Prostate gland (tissue), 2 donors: Measurements from ENCODE around the gene STX11. TPM values are rescaled to one million over a fixed set of nuclear protein-coding genes. Genes with fewer than 3 reads are reported as not detected.
A peak's percentile ranks its signal among the peaks of the same experiment; 100 is the strongest.

Experiments
- DNase-seq: peaks from one replicate; pipeline ENCODE4 v3.0.0-alpha.2; 2019; ENCODE audit warnings: low spot score
- H3K27ac ChIP-seq, 2 donors: fragments of 200-600 bp; sonication (generic); 2 replicates each; pipeline ENCODE4 v1.5.1; 2017 to 2019
- H3K27me3 ChIP-seq: fragments of 200-600 bp; sonication (generic); replicated peaks from 2 replicates; pipeline ENCODE4 v1.5.1; 2019; ENCODE audit not compliant: insufficient read depth
- H3K36me3 ChIP-seq, 2 donors: fragments of 200-600 bp; sonication (generic); 1 replicate in 1 of 2; 2 replicates in 1 of 2; pipeline versions ENCODE4 v1.5.1 to v1.8.1; 2017 to 2019
- H3K4me1 ChIP-seq: fragments of 200-600 bp; sonication (generic); replicated peaks from 2 replicates; pipeline ENCODE4 v1.5.1; 2019
- H3K4me3 ChIP-seq, 2 donors: fragments of 200-600 bp; sonication (generic); 2 replicates each; pipeline ENCODE4 v1.5.1; 2017 to 2019
- H3K9me3 ChIP-seq: fragments of 200-600 bp; sonication (generic); 2 replicates; pipeline ENCODE4 v1.5.1; 2017
- CTCF ChIP-seq, 4 experiments: fragments of 200-600 bp in 2 of 4; fragments of 450-650 bp in 2 of 4; sonication (generic) in 2 of 4; IDR thresholded peaks; 1 replicate in 3 of 4; 2 replicates in 1 of 4; pipeline ENCODE4 v1.5.1; 2016 to 2019; ENCODE audit warnings: antibody characterized with exemption in 4 of 4, mild to moderate bottlenecking in 2 of 4, moderate library complexity in 2 of 4
- POLR2A ChIP-seq: fragments of 450-650 bp; IDR thresholded peaks from one replicate; pipeline ENCODE4 v1.6.1; 2016; ENCODE audit warnings: antibody characterized with exemption, mild to moderate bottlenecking
- POLR2AphosphoS5 ChIP-seq: sonication (generic); formaldehyde crosslinking; IDR thresholded peaks from one replicate; pipeline ENCODE4 v1.6.1; 2017; ENCODE audit warnings: antibody characterized with exemption
- WGBS: methylation state at CpG from one replicate; pipeline ENCODE4 v1.1.5; 2018; 5-methylcytosine and 5-hydroxymethylcytosine counted together
- intact Hi-C: fragments of 100-400 bp; cut with DNase I; formaldehyde crosslinking; loops from one replicate; pipeline ENCODE4 v1.14.2; 2022
- total RNA-seq, 2 donors: library from RNA; depleted of rRNA; stranded (reverse); fragments of >200 nt; gene quantifications; one replicate each; pipeline ENCODE4 v1.1.0, GENCODE V29; 2016

STX11 gene
- total RNA-seq, 2 donors from 2014 or later, result 1.4 to 8.0 TPM

- WGBS, result 61% methylated on average over 11 of the region's 11 CpGs
- peak overlapping the region in 1 of 2 donors; percentile 52 for H3K4me3 ChIP-seq
- intact Hi-C loops, result loop anchor here (5.0 to 10.0 kb wide), 4 partner anchors 70 to 372 kb away; partner anchors contain the start of genes LTV1, SF3B5 and UTRN
- H3K36me3 ChIP-seq, result no peaks in the 10 kb centered on the region
- peaks cover 6% of the 10 kb centered on the region for H3K4me1 ChIP-seq
- H3K27me3 ChIP-seq, result no peaks in the 10 kb centered on the region
- no peak for DNase-seq
- peak overlapping the region in 1 of 2 donors; percentile 95 for H3K27ac ChIP-seq
- H3K9me3 ChIP-seq, result no peaks in the 10 kb centered on the region
- TF ChIP-seq POLR2AphosphoS5, result no peak
- TF ChIP-seq CTCF (IDR thresholded peaks at IDR 0.05), result no peak
- no peak for TF ChIP-seq POLR2A
These were observed 66.9 kb downstream of the STX11 start for GRCh38 chr6:144217264-144217663.

GRCh38 chr6:144217797-144218196, 67.5 kb downstream of the STX11 start:
- DNase-seq, result no peak
- H3K9me3 ChIP-seq, result no peaks in the 10 kb centered on the region
- no peaks in the 10 kb centered on the region for H3K36me3 ChIP-seq
- no peak for TF ChIP-seq POLR2AphosphoS5
- TF ChIP-seq CTCF (IDR thresholded peaks at IDR 0.05), result no peak
- no peak for TF ChIP-seq POLR2A
- no peaks in the 10 kb centered on the region for H3K27me3 ChIP-seq
- intact Hi-C loops, result loop anchor here (5.0 to 10.0 kb wide), 4 partner anchors 70 to 373 kb away; partner anchors contain the start of genes LTV1, SF3B5 and UTRN
- H3K4me3 ChIP-seq, result no peak overlapping the region
- peaks cover 6% of the 10 kb centered on the region for H3K4me1 ChIP-seq
- H3K27ac ChIP-seq, result no peak overlapping the region

DNA sequence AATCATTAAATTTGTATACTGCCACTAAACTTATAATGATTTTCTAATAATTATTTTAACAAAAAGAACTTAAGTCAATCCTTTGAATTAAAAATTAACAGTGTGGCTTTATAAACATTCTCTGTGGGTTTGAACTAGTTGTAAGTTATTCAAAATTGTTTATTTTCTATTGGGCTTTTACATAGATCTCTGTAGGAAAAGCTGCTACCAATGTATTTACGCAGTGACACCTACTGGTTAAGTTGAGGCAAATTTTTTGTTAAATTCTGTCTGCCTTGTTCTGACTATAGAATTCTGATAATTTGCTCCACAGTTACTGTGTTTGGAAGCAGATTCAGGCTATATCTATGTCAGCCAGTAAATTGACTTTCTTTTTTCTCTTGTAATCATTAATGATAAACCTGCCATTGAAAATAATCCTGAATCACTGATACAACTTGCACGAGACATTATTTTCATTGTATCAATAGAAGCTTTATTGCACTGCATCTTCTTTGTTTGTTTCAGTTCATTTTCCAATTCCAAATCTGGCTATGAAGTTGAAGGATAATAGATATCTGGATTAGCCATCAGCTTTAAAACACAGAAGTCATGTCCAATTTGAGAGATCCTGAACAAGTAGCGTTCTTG, 68.9 kb downstream of the STX11 start:
- H3K4me3 ChIP-seq, result no peak overlapping the region
- no peaks in the 10 kb centered on the region for H3K27me3 ChIP-seq
- intact Hi-C loops, result loop anchor here (5.0 to 10.0 kb wide), 4 partner anchors 68 to 374 kb away; partner anchors contain the start of genes LTV1, SF3B5 and UTRN
- H3K4me1 ChIP-seq, result peaks cover 6% of the 10 kb centered on the region
- 72% methylated on average over 3 of the region's 3 CpGs for WGBS
- no peak overlapping the region for H3K27ac ChIP-seq
- no peak for DNase-seq
- TF ChIP-seq POLR2AphosphoS5, result no peak
- TF ChIP-seq CTCF (IDR thresholded peaks at IDR 0.05), result peak in 3 of 4 experiments; percentile 37 to 62 (median 56)
- no peak for TF ChIP-seq POLR2A
- H3K36me3 ChIP-seq, result no peaks in the 10 kb centered on the region
- H3K9me3 ChIP-seq, result no peaks in the 10 kb centered on the region

DNA sequence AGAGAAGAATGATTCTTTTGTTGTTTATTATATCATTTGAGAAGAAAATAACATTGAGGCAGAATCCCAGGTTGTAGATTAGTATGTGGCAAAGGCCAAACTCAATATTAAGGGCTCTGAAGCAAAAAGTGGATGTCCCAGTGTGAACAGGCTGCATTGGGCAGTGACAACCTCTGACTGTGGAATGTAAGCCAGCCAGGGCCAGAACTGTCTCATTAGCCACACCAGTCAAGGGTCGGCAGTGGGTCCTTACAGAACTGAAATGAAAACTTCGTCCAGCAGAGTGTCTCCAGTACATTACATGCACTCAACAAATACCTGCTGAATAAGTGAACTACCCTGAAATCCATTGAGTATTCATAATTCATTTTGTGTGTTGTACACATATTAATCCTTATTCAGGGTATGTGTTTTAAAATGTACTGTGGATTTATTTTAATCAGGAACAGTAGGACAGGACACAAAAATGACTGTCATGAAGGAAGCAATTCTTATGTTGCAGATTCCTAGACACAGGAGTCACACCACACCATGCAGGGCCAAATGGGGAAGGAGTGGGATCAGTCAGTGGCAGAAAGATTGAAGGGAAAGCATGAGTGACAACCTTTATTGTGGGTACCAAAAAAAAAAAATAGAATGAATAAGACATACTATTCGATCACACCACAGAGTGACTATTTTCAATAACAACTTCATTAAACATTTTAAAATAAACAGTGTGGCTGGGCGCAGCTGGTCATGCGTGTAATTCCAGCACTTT, 69.9 kb downstream of the STX11 start:
- H3K4me3 ChIP-seq, result no peak overlapping the region
- 94% methylated on average over 5 of the region's 5 CpGs for WGBS
- peaks cover under 1% of the 10 kb centered on the region for H3K4me1 ChIP-seq
- H3K9me3 ChIP-seq, result no peaks in the 10 kb centered on the region
- no peak overlapping the region for H3K27ac ChIP-seq
- DNase-seq, result no peak
- H3K27me3 ChIP-seq, result no peaks in the 10 kb centered on the region
- H3K36me3 ChIP-seq, result no peaks in the 10 kb centered on the region
- TF ChIP-seq POLR2AphosphoS5 (no peak), CTCF (IDR thresholded peaks at IDR 0.05) (no peak), POLR2A (no peak)
- intact Hi-C loops, result no loop called here
